NT2/D1 (cell line): ENCODE data around the gene STXBP3.

ENCODE experiments used
- SUZ12 ChIP-seq: IDR thresholded peaks from 2 replicates; pipeline ENCODE4 v1.6.1; 2011; ENCODE audit not compliant: insufficient read length, insufficient read depth; ENCODE audit errors: extremely low read depth
- YY1 ChIP-seq: IDR thresholded peaks from 2 replicates; pipeline ENCODE4 v1.6.1; 2011; ENCODE audit not compliant: insufficient read length, insufficient read depth

DNA sequence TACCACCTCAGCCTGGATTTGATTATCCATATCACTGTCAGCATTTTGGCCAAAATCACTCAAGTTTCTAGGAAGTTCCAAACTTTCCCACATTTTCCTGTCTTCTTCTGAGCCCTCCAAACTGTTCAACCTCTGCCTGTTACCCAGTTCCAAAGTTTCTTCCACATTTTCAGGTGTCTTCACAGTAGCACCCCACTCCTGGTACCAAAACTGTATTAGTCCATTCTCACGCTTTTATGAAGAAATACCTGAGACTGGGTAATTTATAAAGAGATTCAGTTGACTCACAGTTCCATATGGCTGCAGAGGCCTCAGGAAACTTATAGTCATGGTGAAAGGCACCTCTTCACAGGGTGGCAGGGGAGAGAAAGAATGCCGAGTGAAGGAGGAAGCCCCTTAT, 39.4 kb downstream of the STXBP3 start:
- no peak for TF ChIP-seq SUZ12
- TF ChIP-seq YY1: no peak
